OCI-M1 (cell line): ENCODE measurements around the gene LRBA.
"Not testable (repeated sequence)": the region's sequence is repeated elsewhere in the genome, so short reads cannot be mapped to it uniquely, and the experiment has no call there.

Experiments used
- DNase-seq: peaks from one replicate; lab custom pipeline; 2025; lab: John Stamatoyannopoulos, UW

The LRBA gene

DNA sequence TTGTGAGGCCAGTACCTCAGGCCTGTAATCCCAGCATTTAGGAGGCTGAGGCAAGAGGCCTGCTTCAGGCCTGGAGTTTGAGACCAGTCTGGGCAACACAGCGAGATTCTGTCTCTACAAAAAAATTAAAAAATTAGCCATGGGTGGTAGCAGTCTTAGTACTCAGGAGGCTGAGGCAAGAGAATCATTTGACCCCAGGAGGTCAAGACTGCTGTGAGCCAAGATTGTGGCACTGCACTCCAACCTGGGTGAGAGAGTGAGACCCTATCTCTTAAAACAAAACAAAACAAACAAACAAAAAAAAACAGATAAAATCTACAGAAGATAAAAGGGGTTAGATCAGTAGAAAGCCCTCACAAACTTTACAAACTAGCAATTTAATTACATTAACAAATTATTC lies 352.4 kb downstream of the LRBA start:
- DNase-seq, result no peak

DNA sequence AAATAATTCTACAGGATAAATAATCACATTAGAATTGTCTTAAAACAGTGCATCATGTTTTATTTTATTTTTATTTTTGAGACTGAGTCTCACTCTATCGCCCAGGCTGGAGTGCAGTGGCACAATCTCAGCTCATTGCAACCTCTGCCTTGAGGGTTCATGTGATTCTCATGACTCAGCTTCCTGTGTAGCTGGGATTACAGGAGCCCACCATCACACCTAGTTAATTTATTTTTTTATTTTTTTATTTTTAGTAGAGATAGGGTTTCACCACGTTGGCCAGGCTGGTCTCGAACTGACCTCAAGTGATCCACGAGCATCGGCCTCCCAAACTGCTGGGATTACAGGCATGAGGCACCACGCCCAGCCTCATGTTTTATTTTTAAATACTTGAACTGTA lies 353.5 kb downstream of the LRBA start:
- DNase-seq, result not testable (repeated sequence)

GRCh38 chr4:150658258-150658657 lies 356.8 kb downstream of the LRBA start:
- not testable (repeated sequence) for DNase-seq

- peak; percentile 42 for DNase-seq
Observed at GRCh38 chr4:150656891-150657290, 358.2 kb downstream of the LRBA start.

GRCh38 chr4:150650751-150651150 lies 364.3 kb downstream of the LRBA start:
- DNase-seq, result no peak

DNA sequence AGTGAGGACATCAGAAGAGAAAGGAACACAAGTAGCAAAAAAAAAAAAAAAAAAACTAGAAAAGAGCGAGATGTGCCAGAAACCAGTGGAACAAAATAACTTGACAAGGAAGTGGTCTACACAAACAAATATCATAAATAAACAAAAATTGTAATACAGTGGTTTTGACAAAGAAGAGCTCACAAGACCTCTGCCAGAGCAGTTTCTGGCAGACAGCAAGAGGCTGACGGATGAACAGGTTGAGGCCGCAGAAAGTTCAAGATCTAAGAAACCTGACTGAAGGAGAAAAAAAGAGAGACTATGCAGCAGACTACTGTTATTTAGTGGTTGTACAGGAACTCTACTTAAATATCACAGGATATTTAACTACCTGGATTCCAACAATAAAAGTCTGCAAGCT lies 367.0 kb downstream of the LRBA start:
- DNase-seq, result no peak

DNA sequence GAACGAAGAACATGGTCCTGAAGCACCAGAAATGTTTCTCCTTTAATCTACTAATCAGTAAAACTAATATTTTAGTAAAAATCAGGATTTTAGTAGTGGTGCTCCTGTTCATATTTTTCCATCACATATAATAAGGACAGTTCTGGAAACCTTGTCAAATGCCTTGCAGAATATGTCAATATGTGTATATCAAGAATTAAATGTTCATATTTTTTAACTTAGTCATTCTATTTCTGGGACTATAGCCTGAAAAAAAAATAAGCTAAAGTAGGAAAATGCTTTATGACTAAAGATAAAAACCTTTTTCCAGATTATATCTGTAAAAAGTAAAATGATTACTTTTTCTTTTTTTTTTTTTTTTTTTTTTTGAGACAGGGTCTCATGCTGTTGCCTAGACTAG lies 368.1 kb downstream of the LRBA start:
- no peak for DNase-seq

DNA sequence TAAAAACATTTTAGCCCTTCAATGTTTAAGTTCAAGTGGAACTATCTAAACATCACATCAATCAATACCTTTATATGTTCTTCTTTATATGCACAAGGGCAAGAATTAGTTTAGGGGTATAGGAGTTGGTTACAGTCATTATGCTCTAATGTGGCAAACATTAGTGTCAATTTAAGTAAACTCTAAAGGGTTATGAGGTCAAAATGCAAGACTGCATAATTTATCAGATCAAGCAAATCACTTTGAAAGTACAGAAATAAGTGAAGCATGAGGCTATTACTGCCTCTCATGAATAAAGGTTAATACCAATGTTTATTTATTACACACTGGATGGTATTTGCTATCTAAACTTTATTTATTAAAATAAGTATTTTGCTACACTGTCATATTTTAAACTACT lies 373.5 kb downstream of the LRBA start:
- DNase-seq, result no peak

GRCh38 chr4:150632639-150633038 lies 382.4 kb downstream of the LRBA start:
- DNase-seq, result no peak

DNA sequence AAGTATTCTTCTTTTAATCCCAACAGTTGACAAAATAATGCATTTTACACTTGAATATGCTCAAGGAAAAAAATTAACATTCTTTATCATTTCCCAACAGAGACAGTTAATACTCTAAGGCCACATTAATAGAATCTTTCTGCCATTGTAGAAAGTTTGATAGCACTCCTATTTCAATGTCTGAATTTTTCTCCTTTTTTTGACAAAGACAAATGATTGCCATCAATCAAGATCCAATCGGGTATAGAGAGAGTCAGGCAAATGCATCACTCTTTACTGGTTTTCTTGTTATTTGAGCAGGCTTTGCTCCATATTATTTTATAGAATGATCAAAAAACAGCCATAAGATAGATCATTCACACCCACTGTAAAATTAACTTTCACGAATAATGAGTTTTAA lies 387.0 kb downstream of the LRBA start:
- DNase-seq, result no peak

DNA sequence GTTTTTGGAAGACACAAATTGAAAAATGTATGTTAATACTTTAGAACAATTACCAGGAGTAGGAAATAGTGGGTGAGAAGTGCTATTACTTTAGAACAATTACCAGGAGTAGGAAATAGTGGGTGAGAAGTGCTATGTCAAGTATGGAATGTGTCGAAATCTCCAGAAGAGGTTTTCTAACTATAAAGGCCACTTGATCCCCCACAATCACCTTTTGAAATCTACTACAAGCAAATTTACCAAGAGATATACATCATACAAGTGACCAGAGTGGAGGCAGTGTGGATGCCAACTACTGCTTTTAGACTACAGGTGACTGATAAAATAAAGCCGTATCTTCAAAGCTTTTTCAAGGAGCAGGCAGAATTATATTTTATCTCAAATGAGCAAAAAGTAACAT lies 390.1 kb downstream of the LRBA start:
- DNase-seq, result no peak

DNA sequence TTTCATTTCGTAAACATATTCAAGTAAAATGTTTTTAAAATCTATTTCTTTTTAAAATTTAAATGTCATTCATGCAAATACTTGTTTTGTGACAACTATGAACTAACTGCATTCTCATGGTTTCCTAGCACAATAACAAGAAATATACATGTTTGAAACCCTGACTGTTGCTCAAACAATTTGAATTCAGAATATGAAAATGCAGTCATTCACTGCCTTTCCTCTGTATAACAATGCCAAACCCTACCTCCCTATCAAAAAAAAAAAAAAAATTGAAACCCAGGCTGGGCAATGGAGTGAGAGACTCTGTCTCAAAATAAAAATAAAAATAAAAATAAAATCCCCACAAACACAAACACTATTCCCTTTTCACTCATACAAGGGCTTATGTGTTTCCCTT lies 391.0 kb downstream of the LRBA start:
- no peak for DNase-seq

DNA sequence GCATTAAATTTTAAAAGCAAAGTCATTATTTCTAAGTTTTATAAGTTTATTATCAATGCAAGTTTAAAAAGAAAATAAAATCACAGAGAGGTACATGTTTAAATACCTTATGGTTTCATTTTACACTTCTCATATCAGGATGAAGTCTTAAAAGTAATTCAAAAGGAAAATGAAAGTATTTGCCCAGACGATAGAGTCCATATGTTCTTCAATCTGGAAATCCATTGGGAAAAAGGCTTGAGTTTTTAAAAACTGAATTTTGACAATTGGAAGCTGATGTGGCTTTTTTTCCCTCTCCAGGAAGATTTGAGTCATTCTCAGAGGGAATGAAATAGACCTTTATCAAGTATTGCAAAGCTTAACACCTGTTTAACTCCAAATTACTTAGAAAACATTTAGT lies 396.0 kb downstream of the LRBA start:
- DNase-seq, result peak; percentile 56

DNA sequence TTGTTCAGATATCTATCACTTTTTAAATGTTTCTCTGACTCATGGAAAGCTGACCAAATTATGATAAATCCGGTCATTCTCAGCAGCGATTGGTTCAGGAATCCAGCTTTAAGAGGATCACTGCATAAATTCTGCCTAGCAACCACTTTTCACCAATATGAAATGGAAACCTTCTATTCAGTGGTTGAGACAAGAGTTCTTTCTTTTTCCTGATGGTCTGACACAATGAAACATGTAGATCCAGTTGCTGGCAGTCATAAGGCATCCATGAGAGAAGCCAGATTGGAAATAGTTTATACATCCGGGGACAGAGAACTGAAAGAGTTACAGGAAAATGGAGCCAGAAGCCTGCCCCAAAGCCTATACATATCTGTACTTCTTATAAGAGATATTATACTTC lies 406.0 kb downstream of the LRBA start:
- no peak for DNase-seq

GRCh38 chr4:150600812-150601445 lies 414.2 kb downstream of the LRBA start:
- no peak for DNase-seq

- DNase-seq, result no peak
Observed at GRCh38 chr4:150599547-150599946, 415.5 kb downstream of the LRBA start.

DNA sequence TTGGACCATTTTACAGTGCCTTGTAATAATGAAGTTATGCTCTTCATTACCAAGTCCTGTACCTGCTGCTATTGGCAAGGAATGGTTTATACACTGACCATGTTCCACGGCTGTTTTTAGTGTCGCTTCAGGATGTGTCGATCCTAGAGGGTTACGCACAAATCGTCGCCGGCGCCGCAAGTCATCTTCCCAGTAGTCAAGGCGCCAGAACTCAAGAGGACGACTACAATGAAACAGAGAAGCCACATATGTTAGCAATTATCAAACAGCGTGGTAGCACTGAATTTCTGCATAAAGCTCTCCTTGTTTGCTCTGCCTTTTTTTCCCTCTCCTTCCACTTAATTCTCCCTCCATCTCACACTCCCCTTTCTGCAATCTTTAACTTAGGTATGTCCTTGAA lies 416.2 kb downstream of the LRBA start:
- DNase-seq, result no peak

- DNase-seq, result peak; percentile 66
Observed at GRCh38 chr4:150593996-150594395, 421.1 kb downstream of the LRBA start.

DNA sequence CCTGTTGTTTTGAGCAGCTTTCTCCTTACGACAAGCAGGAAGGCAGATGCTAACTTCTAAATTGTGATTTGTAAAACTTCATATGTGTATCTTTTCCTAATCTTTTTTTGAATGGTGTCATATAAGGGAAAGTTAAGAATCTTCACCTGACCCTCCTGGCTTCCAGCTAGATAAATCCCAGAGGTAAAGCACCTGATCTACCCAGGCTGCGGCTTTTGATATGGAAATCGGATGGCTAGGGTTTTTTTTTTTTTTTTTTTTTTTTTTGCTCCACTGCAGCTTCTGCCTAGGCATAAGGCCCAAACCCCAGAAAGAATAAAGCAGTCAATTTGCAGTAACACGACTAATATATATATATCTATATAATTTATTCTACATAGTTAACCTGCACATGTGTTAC lies 423.2 kb downstream of the LRBA start:
- DNase-seq, result no peak

GRCh38 chr4:150591406-150591805 lies 423.7 kb downstream of the LRBA start:
- DNase-seq, result no peak

GRCh38 chr4:150590631-150591030 lies 424.5 kb downstream of the LRBA start:
- DNase-seq, result no peak

- DNase-seq, result no peak
Observed at GRCh38 chr4:150589157-150589556, 425.9 kb downstream of the LRBA start.

DNA sequence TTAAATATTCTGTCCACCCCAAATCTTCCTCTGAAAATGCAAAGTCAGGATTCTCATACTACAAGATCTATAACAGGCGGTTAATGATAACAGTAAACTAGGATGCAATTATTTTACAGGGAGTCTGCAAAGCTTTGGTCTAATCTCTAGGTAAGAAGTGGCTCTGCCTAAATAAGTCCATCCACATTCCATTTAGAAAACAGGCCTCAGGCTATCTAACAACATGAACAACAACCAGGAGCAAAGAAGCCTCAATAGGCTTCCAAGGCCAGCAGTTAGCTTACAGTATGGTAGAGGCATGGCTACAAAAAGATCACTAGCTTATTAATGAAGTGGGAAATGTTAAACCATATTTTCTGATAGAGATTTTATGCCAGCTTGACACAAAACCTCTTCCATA lies 426.8 kb downstream of the LRBA start:
- no peak for DNase-seq

DNA sequence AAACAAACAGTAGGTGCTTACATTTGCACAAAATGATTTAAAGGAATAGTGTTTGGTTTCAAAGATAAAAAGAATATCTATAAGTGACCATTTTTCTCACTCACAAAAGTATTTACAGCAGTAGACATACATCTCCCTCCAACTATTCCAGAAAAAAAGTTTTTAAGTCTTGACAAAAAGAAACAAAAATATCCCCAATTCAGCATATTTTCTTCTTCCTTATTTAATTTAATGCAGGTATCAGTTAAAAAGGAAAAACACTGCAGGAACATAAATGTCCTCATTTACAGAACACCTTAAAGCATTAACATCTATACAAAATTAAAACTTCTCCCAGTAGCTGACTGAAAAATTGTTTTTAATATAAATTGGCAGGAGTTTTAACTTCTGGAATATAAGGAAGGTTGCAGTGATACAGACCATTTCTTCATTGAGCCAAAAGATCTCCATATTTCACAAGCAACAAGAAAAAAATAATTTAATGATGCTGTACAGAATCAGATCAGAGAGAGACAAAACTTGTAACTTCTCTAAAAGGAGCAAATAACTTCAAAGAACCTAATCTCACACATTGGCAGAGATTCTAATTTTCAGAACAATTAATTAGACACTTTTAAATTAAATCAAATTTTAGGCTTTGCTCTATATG lies 428.8 kb downstream of the LRBA start:
- DNase-seq, result no peak
